Vagina (tissue), 2 donors: ENCODE data around the gene PFN4.

Source experiments
- CTCF ChIP-seq, 3 experiments: fragments of 450-650 bp in 2 of 3; fragments of 200-600 bp in 1 of 3; sonication (generic) in 1 of 3; IDR thresholded peaks; one replicate each; pipeline ENCODE4 v1.5.1; 2017 to 2019; ENCODE audit warnings: antibody characterized with exemption in 3 of 3, mild to moderate bottlenecking in 2 of 3, moderate library complexity in 2 of 3
- POLR2A ChIP-seq, 2 donors: fragments of 450-650 bp; IDR thresholded peaks; one replicate each; pipeline ENCODE4 v1.6.1; 2017; ENCODE audit warnings: antibody characterized with exemption in 2 of 2, mild to moderate bottlenecking in 2 of 2, moderate library complexity in 2 of 2

- no peak for TF ChIP-seq CTCF (IDR thresholded peaks at IDR 0.05)
- no peak for TF ChIP-seq POLR2A (IDR thresholded peaks at IDR 0.05)
Observed at GRCh38 chr2:24102677-24103076, 20.5 kb downstream of the PFN4 start.
